DOHH2 (cell line): ENCODE data around the gene DEFB113.

ENCODE experiments used
- EZH2phosphoT487 ChIP-seq: fragments of 200-600 bp; sonication (generic); IDR thresholded peaks from 2 replicates; pipeline ENCODE4 v1.6.1; 2017; ENCODE audit warnings: borderline replicate concordance, mild to moderate bottlenecking, antibody characterized with exemption, low read length, moderate library complexity, mixed read lengths
- TF ChIP-seq, protein P1 (sequence below): fragments of 200-600 bp; sonication (generic); IDR thresholded peaks from one replicate; pipeline ENCODE4 v1.5.1; 2014; ENCODE audit warnings: antibody characterized with exemption, mild to moderate bottlenecking, low read depth, low read length; ENCODE audit not compliant: poor library complexity, severe bottlenecking

GRCh38 chr6:49919261-49919660, 50.2 kb downstream of the DEFB113 start:
- TF ChIP-seq, protein P1, sequence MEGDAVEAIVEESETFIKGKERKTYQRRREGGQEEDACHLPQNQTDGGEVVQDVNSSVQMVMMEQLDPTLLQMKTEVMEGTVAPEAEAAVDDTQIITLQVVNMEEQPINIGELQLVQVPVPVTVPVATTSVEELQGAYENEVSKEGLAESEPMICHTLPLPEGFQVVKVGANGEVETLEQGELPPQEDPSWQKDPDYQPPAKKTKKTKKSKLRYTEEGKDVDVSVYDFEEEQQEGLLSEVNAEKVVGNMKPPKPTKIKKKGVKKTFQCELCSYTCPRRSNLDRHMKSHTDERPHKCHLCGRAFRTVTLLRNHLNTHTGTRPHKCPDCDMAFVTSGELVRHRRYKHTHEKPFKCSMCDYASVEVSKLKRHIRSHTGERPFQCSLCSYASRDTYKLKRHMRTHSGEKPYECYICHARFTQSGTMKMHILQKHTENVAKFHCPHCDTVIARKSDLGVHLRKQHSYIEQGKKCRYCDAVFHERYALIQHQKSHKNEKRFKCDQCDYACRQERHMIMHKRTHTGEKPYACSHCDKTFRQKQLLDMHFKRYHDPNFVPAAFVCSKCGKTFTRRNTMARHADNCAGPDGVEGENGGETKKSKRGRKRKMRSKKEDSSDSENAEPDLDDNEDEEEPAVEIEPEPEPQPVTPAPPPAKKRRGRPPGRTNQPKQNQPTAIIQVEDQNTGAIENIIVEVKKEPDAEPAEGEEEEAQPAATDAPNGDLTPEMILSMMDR, result no peak
- TF ChIP-seq EZH2phosphoT487, result no peak
